ENCODE measurements around the gene FHOD3.

The FHOD3 gene

GRCh38 chr18:36636237-36636817 is 338.8 kb downstream of the FHOD3 start:
- peaks cover 16% of the 10 kb centered on the region for H3K4me1 ChIP-seq (ENCODE audit: insufficient read depth, low read length)

GRCh38 chr18:36638224-36638623 is 340.7 kb downstream of the FHOD3 start:
- Histone ChIP-seq H3K36me3 (ENCODE audit: insufficient read depth, low read length) (no peaks in the 10 kb centered on the region), H3K9ac (ENCODE audit: low read depth, low read length) (no peak overlapping the region), H3K27me3 (ENCODE audit: insufficient read depth, low read length) (no peaks in the 10 kb centered on the region), H3K9me3 (ENCODE audit: insufficient read depth, low read depth, low read length) (no peaks in the 10 kb centered on the region), H3K4me3 (ENCODE audit: low read length) (no peak overlapping the region), H3K4me1 (ENCODE audit: insufficient read depth, low read length) (peaks cover 16% of the 10 kb centered on the region), H3K27ac (ENCODE audit: low read depth, low read length) (no peak overlapping the region)
- 93% methylated on average over 4 of the region's 4 CpGs for WGBS

More at GRCh38 chr18:36636237-36636817, 338.8 kb downstream of the FHOD3 start:
- no peaks in the 10 kb centered on the region for H3K9me3 ChIP-seq (ENCODE audit: insufficient read depth, low read depth, low read length)
- no peaks in the 10 kb centered on the region for H3K36me3 ChIP-seq (ENCODE audit: insufficient read depth, low read length)
- no peak overlapping the region for H3K4me3 ChIP-seq (ENCODE audit: low read length)
- no peak overlapping the region for H3K9ac ChIP-seq (ENCODE audit: low read depth, low read length)
- H3K27ac ChIP-seq (ENCODE audit: low read depth, low read length) = no peak overlapping the region
- no peaks in the 10 kb centered on the region for H3K27me3 ChIP-seq (ENCODE audit: insufficient read depth, low read length)
- WGBS = 100% methylated on average over 2 of the region's 2 CpGs

GRCh38 chr18:36640021-36640952 is 342.8 kb downstream of the FHOD3 start:
- Histone ChIP-seq H3K4me1 (ENCODE audit: insufficient read depth, low read length) (no peaks in the 10 kb centered on the region; the same call in 1 of the 2 replicates), H3K27ac (ENCODE audit: low read depth, low read length) (no peak overlapping the region), H3K9ac (ENCODE audit: low read depth, low read length) (no peak overlapping the region), H3K36me3 (ENCODE audit: insufficient read depth, low read length) (no peaks in the 10 kb centered on the region), H3K27me3 (ENCODE audit: insufficient read depth, low read length) (no peaks in the 10 kb centered on the region), H3K4me3 (ENCODE audit: low read length) (no peak overlapping the region), H3K9me3 (ENCODE audit: insufficient read depth, low read depth, low read length) (no peaks in the 10 kb centered on the region)
- WGBS = 72% methylated on average over 8 of the region's 8 CpGs

GRCh38 chr18:36643061-36643460 is 345.5 kb downstream of the FHOD3 start:
- H3K27ac ChIP-seq (ENCODE audit: low read depth, low read length) = no peak overlapping the region
- no peaks in the 10 kb centered on the region for H3K4me1 ChIP-seq (ENCODE audit: insufficient read depth, low read length)
- no peaks in the 10 kb centered on the region for H3K36me3 ChIP-seq (ENCODE audit: insufficient read depth, low read length)
- H3K27me3 ChIP-seq (ENCODE audit: insufficient read depth, low read length) = no peaks in the 10 kb centered on the region
- H3K4me3 ChIP-seq (ENCODE audit: low read length) = no peak overlapping the region
- no peak overlapping the region for H3K9ac ChIP-seq (ENCODE audit: low read depth, low read length)
- 86% methylated on average over 3 of the region's 3 CpGs for WGBS
- no peaks in the 10 kb centered on the region for H3K9me3 ChIP-seq (ENCODE audit: insufficient read depth, low read depth, low read length)

- Histone ChIP-seq H3K36me3 (ENCODE audit: insufficient read depth, low read length) (no peaks in the 10 kb centered on the region), H3K27ac (ENCODE audit: low read depth, low read length) (no peak overlapping the region)
Measured at GRCh38 chr18:36648803-36649202, 351.3 kb downstream of the FHOD3 start.

GRCh38 chr18:36649205-36649604 is 351.7 kb downstream of the FHOD3 start:
- WGBS = 84% methylated on average over 3 of the region's 3 CpGs
- H3K4me3 ChIP-seq (ENCODE audit: low read length) = no peak overlapping the region

More at GRCh38 chr18:36648803-36649202, 351.3 kb downstream of the FHOD3 start:
- Histone ChIP-seq H3K4me3 (ENCODE audit: low read length) (no peak overlapping the region), H3K4me1 (ENCODE audit: insufficient read depth, low read length) (no peaks in the 10 kb centered on the region; the same call in 1 of the 2 replicates), H3K27me3 (ENCODE audit: insufficient read depth, low read length) (no peaks in the 10 kb centered on the region), H3K9me3 (ENCODE audit: insufficient read depth, low read depth, low read length) (no peaks in the 10 kb centered on the region), H3K9ac (ENCODE audit: low read depth, low read length) (no peak overlapping the region)
- WGBS = 99% methylated on average over 3 of the region's 3 CpGs

GRCh38 chr18:36650266-36650665 is 352.8 kb downstream of the FHOD3 start:
- Histone ChIP-seq H3K27me3 (ENCODE audit: insufficient read depth, low read length) (no peaks in the 10 kb centered on the region), H3K9me3 (ENCODE audit: insufficient read depth, low read depth, low read length) (no peaks in the 10 kb centered on the region), H3K36me3 (ENCODE audit: insufficient read depth, low read length) (no peaks in the 10 kb centered on the region), H3K4me3 (ENCODE audit: low read length) (no peak overlapping the region), H3K4me1 (ENCODE audit: insufficient read depth, low read length) (no peaks in the 10 kb centered on the region; the same call in 1 of the 2 replicates), H3K9ac (ENCODE audit: low read depth, low read length) (no peak overlapping the region; the same call in 1 of the 2 replicates), H3K27ac (ENCODE audit: low read depth, low read length) (no peak overlapping the region)
- WGBS = 69% methylated on average over 3 of the region's 3 CpGs

More at GRCh38 chr18:36649205-36649604, 351.7 kb downstream of the FHOD3 start:
- Histone ChIP-seq H3K9me3 (ENCODE audit: insufficient read depth, low read depth, low read length) (no peaks in the 10 kb centered on the region), H3K27ac (ENCODE audit: low read depth, low read length) (no peak overlapping the region), H3K27me3 (ENCODE audit: insufficient read depth, low read length) (no peaks in the 10 kb centered on the region), H3K9ac (ENCODE audit: low read depth, low read length) (no peak overlapping the region), H3K4me1 (ENCODE audit: insufficient read depth, low read length) (no peaks in the 10 kb centered on the region; the same call in 1 of the 2 replicates), H3K36me3 (ENCODE audit: insufficient read depth, low read length) (no peaks in the 10 kb centered on the region)

GRCh38 chr18:36650906-36651305 is 353.4 kb downstream of the FHOD3 start:
- Histone ChIP-seq H3K4me3 (ENCODE audit: low read length) (no peak overlapping the region), H3K27me3 (ENCODE audit: insufficient read depth, low read length) (no peaks in the 10 kb centered on the region), H3K9me3 (ENCODE audit: insufficient read depth, low read depth, low read length) (no peaks in the 10 kb centered on the region), H3K36me3 (ENCODE audit: insufficient read depth, low read length) (no peaks in the 10 kb centered on the region), H3K4me1 (ENCODE audit: insufficient read depth, low read length) (no peaks in the 10 kb centered on the region; the same call in 1 of the 2 replicates), H3K9ac (ENCODE audit: low read depth, low read length) (no peak overlapping the region), H3K27ac (ENCODE audit: low read depth, low read length) (no peak overlapping the region)
- WGBS = 92% methylated on average over 6 of the region's 6 CpGs

- Histone ChIP-seq H3K36me3 (ENCODE audit: insufficient read depth, low read length) (no peaks in the 10 kb centered on the region), H3K9ac (ENCODE audit: low read depth, low read length) (no peak overlapping the region), H3K4me1 (ENCODE audit: insufficient read depth, low read length) (no peaks in the 10 kb centered on the region; the same call in 1 of the 2 replicates), H3K27me3 (ENCODE audit: insufficient read depth, low read length) (no peaks in the 10 kb centered on the region), H3K9me3 (ENCODE audit: insufficient read depth, low read depth, low read length) (no peaks in the 10 kb centered on the region), H3K27ac (ENCODE audit: low read depth, low read length) (no peak overlapping the region), H3K4me3 (ENCODE audit: low read length) (no peak overlapping the region)
- 91% methylated on average over 10 of the region's 10 CpGs for WGBS
Measured at GRCh38 chr18:36652503-36652902, 355.0 kb downstream of the FHOD3 start.

GRCh38 chr18:36653141-36653869 is 355.8 kb downstream of the FHOD3 start:
- WGBS = 69% methylated on average over 4 of the region's 8 CpGs
- H3K27me3 ChIP-seq (ENCODE audit: insufficient read depth, low read length) = no peaks in the 10 kb centered on the region
- H3K4me3 ChIP-seq (ENCODE audit: low read length) = no peak overlapping the region

GRCh38 chr18:36653870-36654269 is 356.4 kb downstream of the FHOD3 start:
- no peaks in the 10 kb centered on the region for H3K27me3 ChIP-seq (ENCODE audit: insufficient read depth, low read length)
- H3K9ac ChIP-seq (ENCODE audit: low read depth, low read length) = no peak overlapping the region
- H3K4me3 ChIP-seq (ENCODE audit: low read length) = no peak overlapping the region
- no peaks in the 10 kb centered on the region for H3K36me3 ChIP-seq (ENCODE audit: insufficient read depth, low read length)
- H3K9me3 ChIP-seq (ENCODE audit: insufficient read depth, low read depth, low read length) = no peaks in the 10 kb centered on the region
- H3K27ac ChIP-seq (ENCODE audit: low read depth, low read length) = no peak overlapping the region
- no peaks in the 10 kb centered on the region; the same call in 1 of the 2 replicates for H3K4me1 ChIP-seq (ENCODE audit: insufficient read depth, low read length)
- WGBS = 93% methylated on average over 6 of the region's 6 CpGs

More at GRCh38 chr18:36653141-36653869, 355.8 kb downstream of the FHOD3 start:
- H3K27ac ChIP-seq (ENCODE audit: low read depth, low read length) = no peak overlapping the region
- H3K9me3 ChIP-seq (ENCODE audit: insufficient read depth, low read depth, low read length) = no peaks in the 10 kb centered on the region
- H3K36me3 ChIP-seq (ENCODE audit: insufficient read depth, low read length) = no peaks in the 10 kb centered on the region
- no peaks in the 10 kb centered on the region; the same call in 1 of the 2 replicates for H3K4me1 ChIP-seq (ENCODE audit: insufficient read depth, low read length)
- H3K9ac ChIP-seq (ENCODE audit: low read depth, low read length) = no peak overlapping the region

Data from HUES64 (cell line).